MCF 10A (cell line): ENCODE measurements around the gene ZNF669. TPM values are rescaled to one million over a fixed set of nuclear protein-coding genes. Genes with fewer than 3 reads are reported as not detected.

ENCODE experiments used
- BruUV-seq: library from RNA; stranded (reverse); fragments of 400-500 nt; replicated peaks from 2 replicates; lab custom pipeline; 2021; lab: Mats Ljungman, UMichigan
- CTCF ChIA-PET: fragments of 300-600 bp; sonication (Branson Sonifier 250); formaldehyde crosslinking; extraction: SDS; loops from one replicate; lab custom pipeline; 2021; ENCODE audit warnings: antibody characterized with exemption, inconsistent platforms; lab: Yijun Ruan, JAX
- POLR2A ChIA-PET: fragments of 300-600, 350-650 bp; sonication (Branson Sonifier 250); formaldehyde crosslinking; extraction: SDS; loops from one replicate; lab custom pipeline; 2020; ENCODE audit warnings: antibody characterized with exemption, inconsistent platforms; lab: Yijun Ruan, JAX
- DNase-seq: peaks from one replicate; pipeline ENCODE4 v3.0.0-alpha.2; 2018; ENCODE audit not compliant: unreplicated experiment
- H3K27ac Mint-ChIP-seq: one replicate; pipeline ENCODE4 v1.8.0; 2022; ENCODE audit warnings: mild to moderate bottlenecking, low read depth, mixed read lengths; ENCODE audit not compliant: unreplicated experiment
- H3K27me3 Mint-ChIP-seq: one replicate; pipeline ENCODE4 v1.8.0; 2022; ENCODE audit warnings: mixed read lengths; ENCODE audit not compliant: insufficient read depth, unreplicated experiment
- H3K36me3 Mint-ChIP-seq: one replicate; pipeline ENCODE4 v1.8.0; 2022; ENCODE audit warnings: mild to moderate bottlenecking, moderate library complexity, mixed read lengths; ENCODE audit not compliant: insufficient read depth, unreplicated experiment
- H3K4me1 Mint-ChIP-seq: one replicate; pipeline ENCODE4 v1.8.0; 2022; ENCODE audit warnings: mixed read lengths; ENCODE audit not compliant: insufficient read depth, unreplicated experiment
- H3K4me3 Mint-ChIP-seq: one replicate; pipeline ENCODE4 v1.8.0; 2022; ENCODE audit warnings: mild to moderate bottlenecking, moderate library complexity, mixed read lengths; ENCODE audit not compliant: unreplicated experiment
- H3K9me3 Mint-ChIP-seq: one replicate; pipeline ENCODE4 v1.8.0; 2022; ENCODE audit warnings: mixed read lengths; ENCODE audit not compliant: unreplicated experiment
- intact Hi-C: fragments of 100-400 bp; cut with micrococcal nuclease; formaldehyde crosslinking; loops from 2 replicates; pipeline ENCODE4 v1.14.1; 2022
- total RNA-seq: library from RNA; stranded (reverse); gene quantifications from 2 replicates; pipeline ENCODE4 v1.2.3, GENCODE V29; 2022
- TF ChIP-seq, protein P1 (sequence below): fragments of 200-600 bp; IDR thresholded peaks from one replicate; pipeline ENCODE4 v1.8.0; 2022; ENCODE audit warnings: antibody characterized with exemption, mild to moderate bottlenecking; ENCODE audit not compliant: unreplicated experiment

Gene ZNF669
- total RNA-seq, 1 experiment from 2014 or later, result 11.6 TPM

- POLR2A ChIA-PET, result interaction anchor here (0.6 kb wide), 1 partner anchor 154 kb away, joined by 3 read pairs; no protein-coding TSS in a partner anchor
- peaks cover 20% of the 10 kb centered on the region for H3K9me3 Mint-ChIP-seq
- no peak overlapping the region for H3K4me3 Mint-ChIP-seq
- intact Hi-C loops, result no loop called here
- no peaks in the 10 kb centered on the region for H3K36me3 Mint-ChIP-seq
- CTCF ChIA-PET, result interaction anchor here (1.0 to 2.0 kb wide), 2 partner anchors 8 to 168 kb away, joined by 3 to 6 read pairs; partner anchors contain the start of gene ZNF670
- no peaks in the 10 kb centered on the region for H3K4me1 Mint-ChIP-seq
- H3K27ac Mint-ChIP-seq, result no peak overlapping the region
- no peak for DNase-seq
- TF ChIP-seq, protein P1, sequence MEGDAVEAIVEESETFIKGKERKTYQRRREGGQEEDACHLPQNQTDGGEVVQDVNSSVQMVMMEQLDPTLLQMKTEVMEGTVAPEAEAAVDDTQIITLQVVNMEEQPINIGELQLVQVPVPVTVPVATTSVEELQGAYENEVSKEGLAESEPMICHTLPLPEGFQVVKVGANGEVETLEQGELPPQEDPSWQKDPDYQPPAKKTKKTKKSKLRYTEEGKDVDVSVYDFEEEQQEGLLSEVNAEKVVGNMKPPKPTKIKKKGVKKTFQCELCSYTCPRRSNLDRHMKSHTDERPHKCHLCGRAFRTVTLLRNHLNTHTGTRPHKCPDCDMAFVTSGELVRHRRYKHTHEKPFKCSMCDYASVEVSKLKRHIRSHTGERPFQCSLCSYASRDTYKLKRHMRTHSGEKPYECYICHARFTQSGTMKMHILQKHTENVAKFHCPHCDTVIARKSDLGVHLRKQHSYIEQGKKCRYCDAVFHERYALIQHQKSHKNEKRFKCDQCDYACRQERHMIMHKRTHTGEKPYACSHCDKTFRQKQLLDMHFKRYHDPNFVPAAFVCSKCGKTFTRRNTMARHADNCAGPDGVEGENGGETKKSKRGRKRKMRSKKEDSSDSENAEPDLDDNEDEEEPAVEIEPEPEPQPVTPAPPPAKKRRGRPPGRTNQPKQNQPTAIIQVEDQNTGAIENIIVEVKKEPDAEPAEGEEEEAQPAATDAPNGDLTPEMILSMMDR, result no peak
- no peaks in the 10 kb centered on the region for H3K27me3 Mint-ChIP-seq
- BruUV-seq, result no TSS peak
Measured at GRCh38 chr1:247087256-247087655, 16.9 kb downstream of the ZNF669 start.

DNA sequence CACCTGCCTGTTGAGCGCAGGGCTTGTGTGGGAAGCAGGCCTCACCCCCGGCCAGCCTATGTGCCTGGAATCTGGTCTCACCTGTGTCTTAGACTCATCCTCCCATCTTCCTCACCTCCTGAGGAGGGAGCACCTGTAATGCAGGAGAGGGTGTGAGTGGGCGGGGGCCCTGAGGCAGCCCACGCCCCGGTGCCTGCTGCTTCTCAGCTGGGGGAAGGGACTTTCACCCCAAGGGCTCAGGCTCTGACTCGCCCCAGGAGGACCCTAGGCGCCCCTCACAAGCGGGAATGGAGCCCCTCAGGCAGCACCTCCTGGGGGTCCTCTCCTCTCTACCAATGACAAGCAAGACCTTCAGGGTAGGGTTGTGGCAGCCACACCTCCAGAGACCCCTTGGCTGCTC is 18.8 kb downstream of the ZNF669 start:
- no TSS peak for BruUV-seq
- CTCF ChIA-PET, result no interaction called here
- H3K4me3 Mint-ChIP-seq, result no peak overlapping the region
- no peak for DNase-seq
- POLR2A ChIA-PET, result interaction anchor here (0.6 kb wide), 1 partner anchor 59 kb away, joined by 3 read pairs; no protein-coding TSS in a partner anchor
- TF ChIP-seq, protein P1, result no peak
- no peaks in the 10 kb centered on the region for H3K27me3 Mint-ChIP-seq
- peaks cover 29% of the 10 kb centered on the region for H3K9me3 Mint-ChIP-seq
- intact Hi-C loops, result no loop called here
- no peaks in the 10 kb centered on the region for H3K4me1 Mint-ChIP-seq
- no peaks in the 10 kb centered on the region for H3K36me3 Mint-ChIP-seq
- H3K27ac Mint-ChIP-seq, result no peak overlapping the region

- no peaks in the 10 kb centered on the region for H3K4me1 Mint-ChIP-seq
- ChIA-PET CTCF (interaction anchor here (0.7 kb wide), 1 partner anchor 25 kb away, joined by 3 read pairs; no protein-coding TSS in a partner anchor), POLR2A (no interaction called here)
- DNase-seq, result no peak
- H3K9me3 Mint-ChIP-seq, result peaks cover 30% of the 10 kb centered on the region
- H3K36me3 Mint-ChIP-seq, result no peaks in the 10 kb centered on the region
- BruUV-seq, result no TSS peak
- no peak overlapping the region for H3K27ac Mint-ChIP-seq
- TF ChIP-seq, protein P1, result no peak
- no peak overlapping the region for H3K4me3 Mint-ChIP-seq
- intact Hi-C loops, result no loop called here
- H3K27me3 Mint-ChIP-seq, result no peaks in the 10 kb centered on the region
Measured at GRCh38 chr1:247084771-247085170, 19.4 kb downstream of the ZNF669 start.

DNA sequence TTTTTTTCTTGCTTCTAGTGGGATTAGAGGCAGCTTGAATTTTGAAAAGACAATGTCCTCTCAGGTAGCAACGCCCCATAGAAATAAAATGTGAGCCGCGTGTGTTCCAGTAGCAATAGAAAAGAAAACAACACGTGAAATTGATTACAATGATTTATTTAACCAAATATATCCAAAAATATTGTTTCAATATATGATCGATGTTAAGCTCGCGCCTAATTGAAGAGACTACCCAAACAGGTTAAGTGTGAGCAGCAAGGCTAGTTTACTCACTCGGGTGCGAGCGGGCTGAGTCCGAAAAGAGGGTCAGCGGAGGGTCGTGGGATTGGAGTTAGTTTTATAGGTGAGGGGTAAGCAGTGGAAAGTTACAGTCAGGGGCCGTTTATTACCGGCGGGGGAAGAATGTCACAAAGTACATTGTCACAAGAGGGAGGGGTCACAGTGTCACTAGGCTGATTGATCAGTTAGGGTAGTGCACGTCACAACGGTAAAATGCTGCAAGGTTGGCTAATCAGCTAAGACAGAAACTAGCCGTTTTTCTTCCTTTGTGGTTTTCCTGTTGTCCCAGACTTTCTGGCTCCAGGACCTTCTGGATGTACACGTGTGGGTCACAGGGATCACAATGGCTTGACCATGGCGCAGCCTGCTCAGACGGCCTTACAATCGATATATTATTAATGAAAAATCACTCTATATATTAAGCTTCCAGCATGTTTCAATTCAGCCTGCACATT is 24.8 kb downstream of the ZNF669 start:
- Mint-ChIP-seq H3K36me3 (peaks cover 6% of the 10 kb centered on the region), H3K27me3 (no peaks in the 10 kb centered on the region), H3K9me3 (peaks cover 42% of the 10 kb centered on the region), H3K4me1 (peaks cover 18% of the 10 kb centered on the region), H3K27ac (peak overlapping the region; percentile 92), H3K4me3 (peak overlapping the region; percentile 78)
- peak; percentile 14 for DNase-seq
- CTCF ChIA-PET, result interaction anchor here (0.6 to 2.3 kb wide), 18 partner anchors 8 to 874 kb away, joined by 3 to 11 read pairs (median 3); no protein-coding TSS in a partner anchor
- no TSS peak for BruUV-seq
- POLR2A ChIA-PET, result interaction anchor here (0.6 to 4.2 kb wide), 31 partner anchors 13 to 1343 kb away, joined by 3 to 56 read pairs (median 4); partner anchors contain the start of genes AHCTF1 and ZNF669
- intact Hi-C loops, result loop anchor here (2.0 to 5.0 kb wide), 2 partner anchors 72 to 173 kb away; partner anchors contain the start of gene ZNF695
- TF ChIP-seq, protein P1, result no peak
